Activated CD8-positive, alpha-beta memory T cell treated with anti-CD3 and anti-CD28 coated beads, Interleukin-2, amount 50 U/mL, for 48 hours (primary cell): Measurements from ENCODE around the gene GPATCH8.

Experiments used
- DNase-seq: peaks from one replicate; pipeline ENCODE4 v3.0.0-alpha.2; 2020

Gene GPATCH8

DNA sequence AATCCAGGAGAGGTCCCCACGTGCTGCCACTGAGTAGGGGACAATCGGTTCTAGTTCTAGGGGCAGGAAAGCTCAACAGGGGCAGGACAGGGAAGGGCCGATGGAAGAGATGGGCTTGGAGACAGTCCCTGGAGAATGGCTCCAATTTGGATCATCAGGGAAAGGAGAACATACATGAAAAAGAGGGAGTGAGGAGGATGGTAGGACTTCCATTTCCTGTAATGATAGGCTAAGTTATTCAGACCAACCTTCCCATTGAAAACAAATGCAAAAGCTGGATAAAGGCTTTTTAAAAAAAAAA lies 20.4 kb upstream of the GPATCH8 start:
- no peak for DNase-seq

- DNase-seq, result peak; percentile 83
Observed at GRCh38 chr17:44522883-44523671, 19.9 kb upstream of the GPATCH8 start.

GRCh38 chr17:44518032-44518431 lies 14.8 kb upstream of the GPATCH8 start:
- DNase-seq, result no peak

- peak; percentile 37 for DNase-seq
Observed at GRCh38 chr17:44511241-44512134, 8.3 kb upstream of the GPATCH8 start.

- peak; percentile 15 for DNase-seq
Observed at GRCh38 chr17:44506939-44507604, 3.9 kb upstream of the GPATCH8 start.

DNA sequence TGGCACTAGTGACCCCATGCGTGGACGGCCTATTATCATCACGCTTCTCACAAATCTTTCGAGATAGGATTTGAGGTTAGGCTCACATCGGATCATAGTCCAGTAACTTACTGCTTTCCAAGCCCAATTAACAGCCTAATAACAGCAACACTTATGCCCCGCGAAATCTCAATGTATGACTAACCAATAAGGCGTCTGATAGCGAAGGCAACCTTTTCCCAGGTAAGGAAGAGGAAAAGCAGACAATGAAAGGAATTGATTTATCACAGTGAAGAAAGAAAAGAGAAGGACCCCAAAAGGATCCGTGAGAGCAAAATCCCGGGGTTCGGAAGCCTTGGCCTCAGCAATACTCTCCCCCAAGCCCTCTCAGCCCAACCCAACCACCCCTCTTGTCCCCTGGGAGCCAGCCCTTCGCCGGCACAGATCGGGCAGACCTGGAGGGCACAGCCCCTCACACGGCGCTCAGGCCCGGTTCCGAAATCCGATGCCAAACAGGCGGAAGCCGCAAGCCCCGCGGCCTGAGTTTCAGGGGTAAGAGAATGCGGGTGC lies 534 bp downstream of the GPATCH8 start:
- DNase-seq, result no peak

DNA sequence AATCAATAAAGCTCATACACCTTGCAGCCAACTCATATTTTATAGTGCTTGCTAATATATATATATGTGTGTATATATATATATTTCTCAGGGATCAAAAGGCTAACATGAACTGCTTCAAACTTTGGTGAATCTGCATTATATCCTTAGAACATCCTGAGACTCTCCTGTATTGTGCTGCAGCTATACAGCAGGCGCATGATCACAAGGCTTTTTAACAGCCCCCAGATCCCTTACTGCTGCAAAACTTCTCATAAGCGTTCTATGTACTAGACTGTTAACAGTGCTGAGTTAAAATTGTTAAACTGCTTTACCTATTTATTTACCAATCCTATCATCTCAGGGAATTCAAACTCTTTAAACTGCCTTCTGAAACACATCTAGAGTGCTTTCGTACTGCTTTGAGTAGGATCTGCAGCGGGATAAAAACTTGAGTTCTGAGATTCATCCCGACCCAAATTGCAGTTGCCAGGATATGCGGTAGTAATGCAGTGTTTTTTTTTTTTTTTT lies 1.3 kb downstream of the GPATCH8 start:
- peak; percentile 18 for DNase-seq

DNA sequence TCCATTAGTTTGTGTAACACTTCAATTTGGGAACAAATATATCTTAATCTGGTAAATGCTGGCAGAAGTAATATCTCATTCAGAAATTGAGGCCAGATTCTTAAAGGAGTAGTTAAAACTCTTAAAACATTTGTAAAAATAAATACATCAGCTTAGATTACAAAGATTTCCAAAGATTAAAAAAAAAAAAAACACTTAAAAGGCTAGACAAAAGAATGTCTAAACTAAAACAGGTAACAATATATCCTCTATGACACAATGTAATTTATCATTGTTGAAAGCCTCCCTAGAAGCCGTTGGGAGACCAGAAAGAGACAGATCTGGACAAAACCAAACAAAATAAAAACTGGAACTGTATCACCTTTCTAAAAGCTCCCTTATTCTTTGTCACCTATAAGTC lies 3.5 kb downstream of the GPATCH8 start:
- no peak for DNase-seq

GRCh38 chr17:44496815-44497214 lies 6.4 kb downstream of the GPATCH8 start:
- no peak for DNase-seq

DNA sequence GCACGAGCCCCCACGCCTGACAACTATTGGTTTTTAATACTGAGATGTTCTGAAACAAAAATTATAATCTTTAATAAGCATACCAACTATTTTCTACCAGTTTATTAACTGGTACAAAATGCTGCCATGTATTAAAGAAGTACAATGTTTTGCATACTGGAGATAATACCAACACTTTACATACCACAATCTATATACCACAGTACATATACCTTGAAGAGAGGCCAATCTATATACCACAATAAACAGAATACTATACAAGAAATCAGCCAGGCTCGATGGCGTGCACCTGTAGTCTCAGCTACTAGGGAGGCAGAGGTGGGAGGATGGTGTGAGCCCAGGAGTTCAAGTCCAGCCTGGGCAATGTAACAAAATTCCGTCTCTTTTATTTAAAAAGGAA lies 9.9 kb downstream of the GPATCH8 start:
- no peak for DNase-seq

- DNase-seq, result no peak
Observed at GRCh38 chr17:44492706-44493272, 10.4 kb downstream of the GPATCH8 start.

DNA sequence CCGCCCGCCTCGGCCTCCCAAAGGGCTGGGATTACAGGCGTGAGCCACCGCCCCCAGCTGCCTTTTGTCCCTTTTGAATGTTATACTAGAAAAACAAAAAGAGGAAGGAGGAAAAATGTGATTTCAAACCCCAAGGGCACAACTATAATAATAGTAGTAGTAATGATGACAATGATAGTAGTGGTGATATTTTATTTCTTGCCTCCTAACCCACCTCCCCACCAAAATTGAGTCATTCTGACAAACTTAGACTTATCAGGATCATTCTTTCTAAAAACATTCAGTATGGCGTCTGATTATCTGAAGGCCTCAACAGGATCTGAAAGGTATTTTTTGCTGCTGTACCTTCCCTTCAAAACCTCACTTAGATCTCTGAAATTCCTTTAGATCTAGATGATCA lies 13.6 kb downstream of the GPATCH8 start:
- DNase-seq, result no peak

DNA sequence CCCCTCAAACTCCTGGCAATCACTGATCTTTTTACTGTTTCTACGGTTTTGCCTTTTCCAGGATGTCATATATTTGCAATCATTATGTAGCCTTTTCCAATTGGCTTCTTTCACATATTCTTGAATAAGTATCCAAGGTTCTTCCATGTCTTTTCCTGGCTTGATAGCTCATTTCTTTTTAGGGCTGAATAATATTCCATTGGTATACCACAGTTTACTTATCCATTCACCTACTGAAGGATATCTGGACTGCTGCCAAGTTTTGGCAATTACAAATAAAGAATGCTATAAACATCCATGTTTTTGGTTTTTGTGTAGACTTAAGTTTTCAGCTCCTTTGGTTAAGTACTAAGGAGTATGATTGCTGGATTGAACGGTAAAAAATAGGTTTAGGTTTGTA lies 16.0 kb downstream of the GPATCH8 start:
- DNase-seq, result no peak

- no peak for DNase-seq
Observed at GRCh38 chr17:44473367-44473766, 29.8 kb downstream of the GPATCH8 start.

DNA sequence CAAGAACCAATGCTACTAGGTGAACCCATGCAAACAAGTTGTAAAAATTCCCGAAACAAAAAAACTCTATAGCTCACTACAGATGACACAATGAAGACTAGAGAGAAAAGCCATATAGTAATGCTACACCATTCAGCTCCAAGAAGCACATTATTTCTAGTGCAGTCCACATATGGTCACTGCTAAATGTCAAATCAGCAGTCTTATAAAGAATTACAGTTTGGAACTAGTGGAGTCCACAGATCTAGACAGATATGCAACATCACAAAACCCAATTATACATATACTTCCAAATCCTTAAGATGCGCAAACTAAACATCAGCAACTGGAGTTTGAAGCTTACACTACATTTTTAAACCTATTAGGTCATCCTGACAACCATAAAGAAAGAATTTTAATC lies 33.5 kb downstream of the GPATCH8 start:
- DNase-seq, result no peak

GRCh38 chr17:44467108-44467507 lies 36.1 kb downstream of the GPATCH8 start:
- no peak for DNase-seq

- no peak for DNase-seq
Observed at GRCh38 chr17:44466339-44466738, 36.9 kb downstream of the GPATCH8 start.

DNA sequence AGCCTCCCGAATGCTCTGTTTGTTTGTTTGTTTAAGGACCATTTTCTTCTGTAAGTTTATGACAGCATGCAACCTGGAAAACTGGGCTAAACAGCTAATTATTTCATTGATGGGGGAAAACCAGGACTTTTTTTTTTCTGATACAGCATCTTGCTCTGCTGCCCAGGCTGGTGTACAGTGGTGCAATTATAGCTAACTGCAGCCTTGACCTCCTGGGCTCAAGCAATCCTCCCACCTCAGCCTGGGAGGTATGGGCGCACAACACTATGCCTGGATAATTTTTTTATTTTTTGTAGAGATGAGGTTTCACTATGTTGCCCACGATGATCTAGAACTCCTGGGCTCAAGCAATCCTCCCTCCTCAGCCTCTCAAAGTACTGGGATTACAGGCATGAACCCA lies 37.3 kb downstream of the GPATCH8 start:
- no peak for DNase-seq

DNA sequence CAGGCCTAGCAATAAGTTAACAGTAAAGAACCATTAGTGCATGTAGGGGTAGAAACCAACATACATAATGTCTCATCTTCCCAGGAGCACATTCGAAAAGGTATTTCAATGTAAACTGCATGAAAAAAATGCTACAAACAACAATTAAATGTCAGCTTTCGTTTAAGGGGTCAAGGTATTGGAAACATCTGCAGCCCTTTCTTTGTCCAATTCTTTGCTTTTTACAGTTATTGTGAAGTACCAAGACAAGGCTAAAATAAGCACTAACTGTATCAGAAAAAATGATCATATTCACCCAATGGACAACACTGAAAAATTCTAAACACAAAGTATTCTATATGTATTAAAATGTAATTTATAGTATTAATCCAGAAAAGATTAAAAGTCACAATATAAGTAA lies 37.9 kb downstream of the GPATCH8 start:
- no peak for DNase-seq

DNA sequence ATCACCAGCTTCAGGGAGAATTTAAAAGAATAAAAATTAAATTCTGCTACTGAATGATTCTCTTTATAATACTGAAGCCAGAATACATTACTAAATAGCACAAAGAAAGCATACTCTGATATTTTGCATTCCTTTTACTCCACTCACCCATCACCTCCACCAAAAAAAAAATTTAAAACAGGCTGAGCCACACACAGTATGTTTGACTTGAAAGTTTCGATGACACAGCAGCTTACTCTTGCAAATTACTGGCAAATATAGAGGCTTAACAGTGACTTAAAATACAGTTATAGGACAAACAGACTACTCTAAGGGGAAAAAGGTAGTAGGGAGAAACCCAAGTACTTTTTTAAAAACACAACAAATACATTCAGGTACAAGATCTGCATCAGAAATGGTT lies 39.2 kb downstream of the GPATCH8 start:
- DNase-seq, result no peak

- no peak for DNase-seq
Observed at GRCh38 chr17:44451832-44452231, 51.4 kb downstream of the GPATCH8 start.

DNA sequence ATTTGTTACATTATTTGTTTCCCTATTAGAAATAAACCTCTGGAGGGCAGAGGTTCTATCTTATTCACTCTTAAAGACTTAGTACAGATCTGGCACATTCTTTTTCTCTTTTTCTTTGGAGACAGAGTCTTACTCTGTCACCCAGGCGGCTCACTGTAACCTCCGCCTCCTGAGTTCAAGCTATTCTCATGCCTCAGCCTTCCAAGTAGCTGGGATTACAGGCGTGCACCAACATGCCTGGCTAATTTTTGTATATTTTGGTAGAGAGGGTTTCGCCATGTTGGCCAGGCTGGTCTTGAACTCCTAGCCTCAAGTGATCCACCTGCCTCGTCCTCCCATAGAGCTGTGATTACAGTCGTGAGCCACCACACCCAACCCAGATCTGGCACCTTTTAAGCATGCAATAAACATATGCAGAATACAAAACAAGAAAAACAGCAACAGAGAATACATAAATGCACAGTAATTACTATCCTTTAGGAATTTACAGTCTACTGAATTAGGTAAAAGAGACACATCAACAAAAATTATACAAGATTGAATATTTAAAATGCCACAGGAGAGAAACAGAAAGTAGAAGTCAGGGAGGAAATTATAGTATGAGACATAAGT lies 52.1 kb downstream of the GPATCH8 start:
- no peak for DNase-seq
